ENCODE measurements around the gene CLCN5.

- TF ChIP-seq, protein P1, sequence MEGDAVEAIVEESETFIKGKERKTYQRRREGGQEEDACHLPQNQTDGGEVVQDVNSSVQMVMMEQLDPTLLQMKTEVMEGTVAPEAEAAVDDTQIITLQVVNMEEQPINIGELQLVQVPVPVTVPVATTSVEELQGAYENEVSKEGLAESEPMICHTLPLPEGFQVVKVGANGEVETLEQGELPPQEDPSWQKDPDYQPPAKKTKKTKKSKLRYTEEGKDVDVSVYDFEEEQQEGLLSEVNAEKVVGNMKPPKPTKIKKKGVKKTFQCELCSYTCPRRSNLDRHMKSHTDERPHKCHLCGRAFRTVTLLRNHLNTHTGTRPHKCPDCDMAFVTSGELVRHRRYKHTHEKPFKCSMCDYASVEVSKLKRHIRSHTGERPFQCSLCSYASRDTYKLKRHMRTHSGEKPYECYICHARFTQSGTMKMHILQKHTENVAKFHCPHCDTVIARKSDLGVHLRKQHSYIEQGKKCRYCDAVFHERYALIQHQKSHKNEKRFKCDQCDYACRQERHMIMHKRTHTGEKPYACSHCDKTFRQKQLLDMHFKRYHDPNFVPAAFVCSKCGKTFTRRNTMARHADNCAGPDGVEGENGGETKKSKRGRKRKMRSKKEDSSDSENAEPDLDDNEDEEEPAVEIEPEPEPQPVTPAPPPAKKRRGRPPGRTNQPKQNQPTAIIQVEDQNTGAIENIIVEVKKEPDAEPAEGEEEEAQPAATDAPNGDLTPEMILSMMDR (IDR thresholded peaks at IDR 0.05): no peak
- TF ChIP-seq POLR2AphosphoS5 (IDR thresholded peaks at IDR 0.05) (no peak), POLR2A (IDR thresholded peaks at IDR 0.05) (no peak)
Measured at GRCh38 chrX:50108264-50108663, 185.9 kb downstream of the CLCN5 start.

All from breast epithelium (tissue), 3 donors.